Uterus (tissue), 2 donors: ENCODE data around the gene UGT1A8.

Experiments used
- POLR2A ChIP-seq, 2 donors: fragments of 450-650 bp; IDR thresholded peaks; one replicate each; pipeline ENCODE4 v1.6.1; 2016; ENCODE audit warnings: antibody characterized with exemption in 2 of 2, mild to moderate bottlenecking in 1 of 2, moderate library complexity in 1 of 2
- TF ChIP-seq, protein P1 (sequence below), 4 experiments: fragments of 200-600 bp in 2 of 4; fragments of 450-650 bp in 2 of 4; sonication (generic) in 2 of 4; IDR thresholded peaks; one replicate each; pipeline ENCODE4 v1.5.1; 2016 to 2019; ENCODE audit warnings: antibody characterized with exemption in 4 of 4, mild to moderate bottlenecking in 2 of 4, moderate library complexity in 1 of 4

DNA sequence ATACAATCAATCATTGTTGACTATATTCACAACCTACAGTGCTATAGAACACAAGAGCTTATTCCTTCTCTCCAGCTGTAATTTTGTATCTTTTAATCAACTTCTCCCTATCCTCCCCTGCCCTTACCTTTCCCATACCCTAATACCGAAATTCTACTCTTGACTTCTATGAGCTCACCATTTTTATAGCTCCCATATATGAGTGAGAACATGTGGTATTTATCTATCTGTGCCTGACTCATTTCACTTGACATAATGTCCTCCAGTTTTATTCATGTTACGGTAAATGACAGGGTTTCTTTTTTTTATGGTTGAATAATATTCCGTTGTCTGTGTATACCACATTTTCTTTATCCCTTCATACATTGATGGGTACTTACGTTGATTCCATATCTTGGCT is 163.3 kb downstream of the UGT1A8 start:
- no peak for TF ChIP-seq POLR2A (IDR thresholded peaks at IDR 0.05)
- TF ChIP-seq, protein P1, sequence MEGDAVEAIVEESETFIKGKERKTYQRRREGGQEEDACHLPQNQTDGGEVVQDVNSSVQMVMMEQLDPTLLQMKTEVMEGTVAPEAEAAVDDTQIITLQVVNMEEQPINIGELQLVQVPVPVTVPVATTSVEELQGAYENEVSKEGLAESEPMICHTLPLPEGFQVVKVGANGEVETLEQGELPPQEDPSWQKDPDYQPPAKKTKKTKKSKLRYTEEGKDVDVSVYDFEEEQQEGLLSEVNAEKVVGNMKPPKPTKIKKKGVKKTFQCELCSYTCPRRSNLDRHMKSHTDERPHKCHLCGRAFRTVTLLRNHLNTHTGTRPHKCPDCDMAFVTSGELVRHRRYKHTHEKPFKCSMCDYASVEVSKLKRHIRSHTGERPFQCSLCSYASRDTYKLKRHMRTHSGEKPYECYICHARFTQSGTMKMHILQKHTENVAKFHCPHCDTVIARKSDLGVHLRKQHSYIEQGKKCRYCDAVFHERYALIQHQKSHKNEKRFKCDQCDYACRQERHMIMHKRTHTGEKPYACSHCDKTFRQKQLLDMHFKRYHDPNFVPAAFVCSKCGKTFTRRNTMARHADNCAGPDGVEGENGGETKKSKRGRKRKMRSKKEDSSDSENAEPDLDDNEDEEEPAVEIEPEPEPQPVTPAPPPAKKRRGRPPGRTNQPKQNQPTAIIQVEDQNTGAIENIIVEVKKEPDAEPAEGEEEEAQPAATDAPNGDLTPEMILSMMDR (IDR thresholded peaks at IDR 0.05) = no peak
